Measurements from ENCODE around the gene CDH13.

CDH13 gene

GRCh38 chr16:82646504-82646903 is 19.7 kb downstream of the CDH13 start:
- no peaks in the 10 kb centered on the region for H3K36me3 Mint-ChIP-seq (ENCODE audit: low read depth)
- no peak for TF ChIP-seq CTCF (IDR thresholded peaks at IDR 0.05)
- DNase-seq, result no peak
- no peak overlapping the region for H3K27ac Mint-ChIP-seq
- H3K4me1 Mint-ChIP-seq, result peaks cover 11% of the 10 kb centered on the region
- no peak overlapping the region for H3K4me3 Mint-ChIP-seq
- peaks cover 4% of the 10 kb centered on the region for H3K9me3 Mint-ChIP-seq
- peaks cover 9% of the 10 kb centered on the region for H3K27me3 Mint-ChIP-seq (ENCODE audit: low read depth, poor library complexity)

- Mint-ChIP-seq H3K27ac (no peak overlapping the region), H3K9me3 (peaks cover 4% of the 10 kb centered on the region), H3K27me3 (ENCODE audit: low read depth, poor library complexity) (peaks cover 12% of the 10 kb centered on the region), H3K4me3 (no peak overlapping the region), H3K36me3 (ENCODE audit: low read depth) (no peaks in the 10 kb centered on the region), H3K4me1 (peaks cover 30% of the 10 kb centered on the region)
- no peak for TF ChIP-seq CTCF (IDR thresholded peaks at IDR 0.05)
- DNase-seq, result no peak
Measured at GRCh38 chr16:82649766-82650165, 23.0 kb downstream of the CDH13 start.

DNA sequence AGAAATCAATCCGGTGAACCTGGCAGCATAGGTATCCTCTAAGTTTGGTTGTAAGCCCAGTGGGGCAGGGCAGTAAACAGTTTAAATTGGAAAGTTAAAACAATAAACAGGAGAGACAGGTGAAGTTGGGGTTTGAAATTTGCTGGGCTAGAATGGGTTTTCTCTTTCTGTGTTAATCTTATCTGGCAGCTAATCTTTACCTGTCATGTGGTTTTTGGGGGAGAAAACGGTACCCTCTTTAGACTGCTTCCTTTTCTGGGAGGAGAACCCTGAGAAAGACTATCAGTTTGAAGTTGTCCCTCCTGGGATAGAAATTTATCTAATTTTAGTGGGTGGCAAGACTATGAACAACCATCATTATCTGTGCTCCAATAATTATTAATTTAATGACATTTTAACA is 24.0 kb downstream of the CDH13 start:
- H3K4me1 Mint-ChIP-seq, result peaks cover 37% of the 10 kb centered on the region
- no peak for DNase-seq
- no peak overlapping the region for H3K4me3 Mint-ChIP-seq
- H3K36me3 Mint-ChIP-seq (ENCODE audit: low read depth), result no peaks in the 10 kb centered on the region
- H3K9me3 Mint-ChIP-seq, result peaks cover 4% of the 10 kb centered on the region
- TF ChIP-seq CTCF (IDR thresholded peaks at IDR 0.05), result no peak
- H3K27ac Mint-ChIP-seq, result no peak overlapping the region
- peaks cover 12% of the 10 kb centered on the region for H3K27me3 Mint-ChIP-seq (ENCODE audit: low read depth, poor library complexity)

DNA sequence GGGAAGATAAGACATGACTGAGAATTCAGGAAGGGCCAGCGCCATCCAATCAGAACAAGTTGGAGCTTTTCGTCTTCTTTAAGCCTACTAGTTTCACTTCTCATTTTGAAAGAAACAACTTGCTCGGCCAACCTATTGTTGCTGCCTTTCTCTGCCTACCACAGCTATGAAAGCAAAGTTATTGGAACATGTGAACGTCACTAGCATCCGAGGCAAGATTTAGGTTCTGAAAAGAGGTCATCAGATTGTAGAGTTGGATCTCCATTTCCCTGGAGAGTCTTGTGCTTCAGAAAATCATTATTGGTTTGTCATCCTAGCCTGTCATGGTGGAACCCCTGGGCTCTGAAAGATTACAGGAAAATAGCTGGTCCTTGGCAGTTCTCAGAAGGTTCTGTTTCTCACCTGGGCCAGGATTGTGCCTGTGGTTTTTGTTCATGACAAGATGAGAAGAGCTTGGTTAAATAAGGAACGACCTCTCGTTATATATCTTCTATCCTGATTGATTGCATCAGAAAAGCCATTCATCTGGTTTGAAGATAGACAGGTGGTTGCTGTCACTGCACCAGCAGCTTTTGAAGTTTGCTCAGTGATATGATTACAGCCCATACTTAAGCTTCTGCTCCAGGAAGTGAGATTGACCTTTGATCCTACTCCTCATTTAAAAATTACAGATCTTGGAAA is 25.3 kb downstream of the CDH13 start:
- H3K27ac Mint-ChIP-seq, result no peak overlapping the region
- H3K9me3 Mint-ChIP-seq, result peaks cover 3% of the 10 kb centered on the region
- peaks cover 12% of the 10 kb centered on the region for H3K27me3 Mint-ChIP-seq (ENCODE audit: low read depth, poor library complexity)
- H3K4me1 Mint-ChIP-seq, result peaks cover 37% of the 10 kb centered on the region
- no peak overlapping the region for H3K4me3 Mint-ChIP-seq
- no peaks in the 10 kb centered on the region for H3K36me3 Mint-ChIP-seq (ENCODE audit: low read depth)
- TF ChIP-seq CTCF (IDR thresholded peaks at IDR 0.05), result no peak
- DNase-seq, result no peak

GRCh38 chr16:82652826-82653225 is 26.1 kb downstream of the CDH13 start:
- H3K4me3 Mint-ChIP-seq, result no peak overlapping the region
- no peaks in the 10 kb centered on the region for H3K36me3 Mint-ChIP-seq (ENCODE audit: low read depth)
- H3K9me3 Mint-ChIP-seq, result no peaks in the 10 kb centered on the region
- no peak overlapping the region for H3K27ac Mint-ChIP-seq
- DNase-seq, result no peak
- H3K27me3 Mint-ChIP-seq (ENCODE audit: low read depth, poor library complexity), result peaks cover 12% of the 10 kb centered on the region
- TF ChIP-seq CTCF (IDR thresholded peaks at IDR 0.05), result no peak
- H3K4me1 Mint-ChIP-seq, result peaks cover 37% of the 10 kb centered on the region

All from nephron progenitor cell (in vitro differentiated cells).